ENCODE results near the gene NXNL2. TPM values are rescaled to one million over a fixed set of nuclear protein-coding genes. Genes with fewer than 3 reads are reported as not detected.

NXNL2 gene
- total and polyA plus RNA-seq, 10 of the 15 experiments (the other 5 are each of a cell fraction or from before 2014, with no cell fraction given): not detected

DNA sequence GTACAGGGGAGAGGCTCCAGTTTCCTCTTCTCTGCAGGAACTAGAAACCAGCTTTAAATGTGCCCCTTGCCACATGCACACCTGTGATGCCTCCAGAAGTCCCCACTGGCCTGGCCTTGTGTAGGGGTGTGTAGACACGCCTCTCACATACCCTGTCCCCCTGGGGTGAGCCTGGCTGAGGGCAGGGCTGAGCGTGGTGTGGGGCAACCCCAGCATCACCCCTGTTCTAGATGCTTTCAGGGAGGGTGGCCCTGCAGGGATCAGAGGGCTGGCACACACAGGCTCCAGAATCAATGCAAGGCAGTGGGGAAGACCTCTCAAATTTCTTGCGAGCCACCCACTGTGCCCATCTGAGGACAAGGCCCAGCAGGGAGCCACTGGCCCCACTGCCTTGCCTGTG is 54.7 kb downstream of the NXNL2 start:
- Histone ChIP-seq H3K36me3 (ENCODE audit: control insufficient read depth in 2 of 2, insufficient read depth in 2 of 2, low read length in 1 of 2) (no peaks in the 10 kb centered on the region), H3K9ac (ENCODE audit: control insufficient read depth, insufficient read depth, low read length) (no peak overlapping the region), H3K27ac (ENCODE audit: control insufficient read depth, insufficient read depth) (no peak overlapping the region), H3K79me2 (ENCODE audit: control insufficient read depth, insufficient read depth, low read length) (no peaks in the 10 kb centered on the region), H3K9me3 (replicated peaks; ENCODE audit: control insufficient read depth, insufficient read depth, low read length) (no peaks in the 10 kb centered on the region), H3K4me1 (ENCODE audit: control insufficient read depth, insufficient read depth, low read length) (no peaks in the 10 kb centered on the region), H3K4me3 (no peak overlapping the region), H3K4me2 (ENCODE audit: control insufficient read depth, insufficient read depth) (no peak overlapping the region), H3K27me3 (replicated peaks in 1 of 2; ENCODE audit: control insufficient read depth in 2 of 2, insufficient read depth in 2 of 2, low read length in 1 of 2) (0 out of 4 replicates have a peak, but pooled peaks cover 0 to 3% of the 10 kb centered on the region in 2 experiments), H2AFZ (ENCODE audit: control insufficient read depth, low read depth, low read length) (no peak overlapping the region), H4K20me1 (ENCODE audit: control insufficient read depth, insufficient read depth) (no peaks in the 10 kb centered on the region)
- ChIA-PET POLR2A (no interaction called here), SMC1A (ENCODE audit: uncharacterized antibody, unreplicated experiment) (no interaction called here), RAD21 (ENCODE audit: unreplicated experiment) (no interaction called here), CTCF (interaction anchor here (1.0 kb wide), 1 partner anchor 411 kb away, joined by 3 read pairs; no protein-coding TSS in a partner anchor)
- no peak for FAIRE-seq
- 49% methylated on average over 3 of the region's 3 CpGs for WGBS (ENCODE audit: insufficient coverage, insufficient replicate concordance, low lambda C conversion rate, missing lambda C conversion rate)
- ATAC-seq: no peak
- in situ Hi-C loops (cut with MboI): loop anchor here (5.0 to 10.0 kb wide), 4 partner anchors 65 to 688 kb away; no protein-coding TSS in a partner anchor
- no peak for TF ChIP-seq EGR1 (IDR thresholded peaks at IDR 0.05; ENCODE audit: borderline replicate concordance in 1 of 2, low read depth in 2 of 2, low read length in 2 of 2)
- TF ChIP-seq EED (IDR thresholded peaks at IDR 0.05; ENCODE audit: low read depth): no peak
- TF ChIP-seq FOXK2 (IDR thresholded peaks at IDR 0.05): no peak
- TF ChIP-seq RB1 (IDR thresholded peaks at IDR 0.05; ENCODE audit: borderline replicate concordance): no peak
- no peak for TF ChIP-seq ZNF274 (IDR thresholded peaks at IDR 0.05; ENCODE audit: insufficient read depth, insufficient read length)
- TF ChIP-seq CBX3 (IDR thresholded peaks at IDR 0.05; ENCODE audit: borderline replicate concordance, low read depth): no peak
- no peak for TF ChIP-seq KAT2A (conservative IDR thresholded peaks at IDR 0.05; ENCODE audit: control insufficient read depth, low read depth, low read length)
- no peak for TF ChIP-seq ZNF217 (IDR thresholded peaks at IDR 0.05)
- TF ChIP-seq ZZZ3 (IDR thresholded peaks at IDR 0.05; ENCODE audit: control insufficient read depth, insufficient read length, low read depth): no peak
- TF ChIP-seq RUNX3 (IDR thresholded peaks at IDR 0.05; ENCODE audit: low read length): no peak
- TF ChIP-seq CHD4 (IDR thresholded peaks at IDR 0.05): no peak
- TF ChIP-seq LARP7 (IDR thresholded peaks at IDR 0.05): no peak
- no peak for TF ChIP-seq MEF2A (IDR thresholded peaks at IDR 0.05; ENCODE audit: insufficient read depth, low read depth, low read length)
- intact Hi-C loops (cut with micrococcal nuclease; ENCODE audit: unreplicated experiment): loop anchor here (5.0 kb wide), 1 partner anchor 153 kb away; no protein-coding TSS in a partner anchor
- BruUV-seq (replicated peaks): no TSS peak
- no peak for DNase-seq (ENCODE audit: low read depth, low spot score)
